GM10266 (cell line): ENCODE results near the gene RAPGEF2.

Source experiments
- DNase-seq: peaks from one replicate; pipeline ENCODE4 v3.0.0; 2012; ENCODE audit errors: extremely low spot score
- CTCF ChIP-seq: IDR thresholded peaks from 2 replicates; pipeline ENCODE4 v1.5.1; 2012; ENCODE audit warnings: mild to moderate bottlenecking, low read depth; ENCODE audit not compliant: control insufficient read depth, insufficient read depth; ENCODE audit errors: missing control alignments

RAPGEF2 gene

GRCh38 chr4:159264057-159264456, 161.2 kb downstream of the RAPGEF2 start:
- no peak for TF ChIP-seq CTCF
- DNase-seq = no peak

- TF ChIP-seq CTCF = no peak
- no peak for DNase-seq
These were observed 164.3 kb downstream of the RAPGEF2 start for GRCh38 chr4:159266981-159267868.

GRCh38 chr4:159267869-159268285, 165.0 kb downstream of the RAPGEF2 start:
- no peak for DNase-seq
- no peak for TF ChIP-seq CTCF

GRCh38 chr4:159268607-159269006, 165.7 kb downstream of the RAPGEF2 start:
- DNase-seq = no peak
- TF ChIP-seq CTCF = no peak

DNA sequence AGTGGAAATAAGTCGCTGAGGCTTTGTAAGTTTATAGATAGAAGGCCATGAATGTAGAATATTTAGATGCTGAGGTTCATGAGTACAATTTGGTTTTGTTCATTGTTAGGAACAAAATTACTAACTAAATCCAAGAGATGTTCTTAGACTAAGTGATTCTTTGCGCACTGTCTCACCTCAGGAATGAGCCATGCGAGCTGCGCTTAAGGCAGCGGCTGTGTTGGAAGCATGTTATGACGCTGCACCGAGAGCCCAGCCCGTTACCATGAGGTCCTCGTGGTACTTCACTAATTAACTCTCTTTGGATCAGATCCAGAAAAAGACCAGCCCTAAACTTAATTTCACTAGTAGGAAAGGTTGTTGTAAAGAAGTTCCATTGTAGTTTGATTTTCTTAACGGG, 166.2 kb downstream of the RAPGEF2 start:
- DNase-seq = no peak
- no peak for TF ChIP-seq CTCF

DNA sequence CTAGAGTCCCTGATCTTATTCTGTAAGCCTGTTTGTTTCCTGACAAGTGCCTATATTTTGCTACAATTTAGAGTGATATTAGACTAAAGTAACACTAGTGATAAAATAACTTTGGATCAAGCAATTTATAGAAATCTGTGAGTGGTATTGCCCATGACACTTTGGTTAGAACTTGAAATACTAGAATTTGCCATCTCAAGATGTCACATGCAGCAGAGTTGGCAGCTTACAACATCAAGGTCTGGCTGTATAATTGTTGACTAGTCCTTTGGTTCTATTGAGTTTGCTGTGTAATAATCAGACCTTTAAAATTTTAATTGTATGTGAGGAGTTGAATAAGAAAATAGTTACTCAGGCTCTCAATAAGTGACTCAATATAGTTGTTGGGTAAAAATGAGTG, 167.1 kb downstream of the RAPGEF2 start:
- TF ChIP-seq CTCF = no peak
- DNase-seq = no peak

DNA sequence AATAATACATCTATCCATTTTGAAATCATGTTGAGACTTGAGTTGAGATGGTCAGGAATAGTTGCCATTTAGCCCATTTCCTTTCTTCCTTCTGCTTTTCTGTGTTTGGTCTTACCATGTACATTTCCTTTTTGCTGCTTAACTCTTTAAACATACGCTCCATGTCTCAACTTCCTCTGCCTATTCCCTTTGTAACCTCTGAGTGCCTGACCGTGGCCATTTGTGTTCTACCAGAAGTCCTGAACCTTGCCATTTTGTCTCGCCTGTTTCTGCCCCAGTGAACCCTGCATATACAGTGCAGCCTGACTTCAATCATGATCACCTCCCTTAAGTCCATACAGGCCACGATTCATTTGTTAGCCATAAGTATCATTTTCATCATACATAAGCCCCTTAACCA, 169.0 kb downstream of the RAPGEF2 start:
- no peak for DNase-seq
- no peak for TF ChIP-seq CTCF
